ENCODE measurements around the gene RPS8.

DNA sequence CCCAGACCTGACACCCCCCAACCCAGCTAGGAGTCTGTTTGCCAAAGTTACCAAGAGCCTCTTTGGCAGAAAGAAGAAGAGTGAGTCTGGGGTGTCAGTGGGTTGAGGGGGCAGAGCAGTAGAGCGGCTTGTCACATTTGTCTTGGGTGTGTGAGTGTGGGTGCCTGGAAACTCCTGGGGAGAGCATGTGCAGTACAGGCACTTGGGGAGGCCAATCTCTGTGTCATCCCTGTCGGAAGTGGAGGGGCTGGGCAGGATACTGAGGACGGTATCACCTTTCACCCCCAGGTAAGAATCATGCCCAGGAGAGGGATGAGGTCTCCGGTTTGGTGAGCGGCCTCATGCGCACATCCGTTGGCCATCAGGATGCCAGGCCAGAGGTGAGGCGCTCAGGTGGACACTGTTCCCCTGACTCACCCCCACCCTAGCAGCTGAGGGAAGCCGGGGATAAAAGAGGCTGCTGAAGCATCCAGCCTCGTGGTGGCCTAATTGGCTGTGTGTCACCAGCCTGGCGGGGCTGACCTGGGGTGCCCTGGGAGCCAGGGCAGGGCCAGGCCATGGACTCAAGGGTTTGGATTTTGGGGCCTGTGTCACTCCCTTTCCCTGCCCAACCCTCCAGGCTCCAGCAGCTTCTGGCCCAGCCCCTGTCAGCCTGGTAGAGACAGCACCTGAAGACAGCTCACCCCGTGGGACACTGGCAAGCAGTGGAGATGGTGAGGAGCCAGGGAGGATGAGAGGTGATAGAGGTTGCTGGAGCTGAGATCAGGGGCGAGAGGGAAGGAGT lies 28.2 kb downstream of the RPS8 start:
- TF ChIP-seq ELF4 (IDR thresholded peaks at IDR 0.05) (no peak), BHLHE40 (IDR thresholded peaks at IDR 0.05; ENCODE audit: borderline replicate concordance) (no peak), HDGF (IDR thresholded peaks at IDR 0.05; ENCODE audit: borderline replicate concordance) (no peak)
